Suppressor macrophage (primary cell): ENCODE results near the gene NTS.

Experiments
- DNase-seq, 4 experiments: peaks; one replicate each; pipeline ENCODE4 v3.0.0-alpha.2; 2020 to 2022

The NTS gene

DNA sequence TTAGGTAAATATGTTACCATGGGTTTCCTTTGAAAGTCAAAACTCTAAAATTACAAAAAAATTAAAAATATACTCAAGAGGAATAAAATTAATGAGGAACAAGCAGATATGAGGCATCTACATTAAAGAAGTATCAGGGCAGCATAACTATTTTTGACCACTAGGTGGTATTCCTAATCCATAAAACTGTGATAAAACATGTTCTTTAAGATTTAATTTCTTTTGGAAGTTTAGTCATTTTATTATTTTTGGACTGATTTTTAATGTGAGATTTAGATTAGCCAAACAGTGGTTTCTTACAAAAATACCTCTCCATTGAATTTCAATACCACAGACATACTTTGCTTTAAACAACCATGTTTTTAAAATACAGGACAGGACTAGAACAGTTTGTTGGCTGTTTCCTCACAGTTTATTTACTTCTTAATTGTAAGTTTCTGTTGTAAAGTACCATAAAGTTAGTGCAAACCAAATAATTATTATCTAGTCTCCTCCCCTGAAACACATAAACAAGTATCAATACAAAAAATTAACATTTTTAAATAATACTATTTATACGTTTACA is 49.8 kb downstream of the NTS start:
- peak in 2 of 4 experiments; percentile 24 to 42 for DNase-seq

DNA sequence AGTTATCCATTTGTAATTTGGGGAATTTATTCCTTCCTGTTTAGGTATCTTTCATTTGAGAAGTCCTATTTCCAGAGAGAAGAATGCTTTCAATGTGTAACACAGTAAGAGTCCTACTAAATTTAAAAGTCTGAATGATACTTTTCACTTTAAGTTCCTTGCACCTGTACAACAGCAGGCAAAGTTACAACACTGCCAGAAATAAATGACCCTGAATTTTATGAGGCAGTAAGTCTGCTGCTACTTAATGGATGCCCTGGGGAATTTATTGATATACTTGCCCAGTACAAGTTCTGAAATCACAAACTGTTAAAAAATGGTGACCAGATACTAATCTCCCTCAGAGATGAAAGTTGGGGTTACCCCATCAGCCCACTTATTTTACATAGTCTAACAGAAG is 53.1 kb downstream of the NTS start:
- DNase-seq, result no peak
